ENCODE results near the gene PCP4L1. TPM values are rescaled to one million over a fixed set of nuclear protein-coding genes. Genes with fewer than 3 reads are reported as not detected.

PCP4L1 gene
- total and polyA plus RNA-seq, 2 donors (not counting 1 experiment from before 2014, with no cell fraction given), result not detected

GRCh38 chr1:161285521-161285920 is 27.0 kb downstream of the PCP4L1 start:
- Histone ChIP-seq H3K27me3 (replicated peaks in 1 of 4; ENCODE audit: control extremely low read depth in 1 of 4, control insufficient read depth in 3 of 4, insufficient read depth in 4 of 4, low read length in 3 of 4) (no peaks in the 10 kb centered on the region), H3K79me2 (ENCODE audit: control insufficient read depth, insufficient read depth, low read length) (no peaks in the 10 kb centered on the region), H3K27ac (ENCODE audit: low read length in 2 of 2) (no peak overlapping the region), H3K9ac (ENCODE audit: low read length) (no peak overlapping the region), H3K36me3 (replicated peaks in 1 of 2; ENCODE audit: control extremely low read depth in 1 of 2, control insufficient read depth in 1 of 2, extremely low read depth in 1 of 2, insufficient read depth in 2 of 2, low read length in 1 of 2) (no peaks in the 10 kb centered on the region), H2AFZ (ENCODE audit: insufficient read depth, low read depth, low read length, poor library complexity, severe bottlenecking) (no peak overlapping the region), H3K4me2 (replicated peaks; ENCODE audit: low read depth, low read length, poor library complexity, severe bottlenecking) (no peak overlapping the region), H3K4me3 (ENCODE audit: control extremely low read depth in 1 of 5, extremely low read depth in 1 of 5, insufficient read depth in 1 of 5, low read depth in 2 of 5, low read length in 4 of 5) (no peak overlapping the region), H4K20me1 (ENCODE audit: control insufficient read depth, insufficient read depth, low read length, poor library complexity, severe bottlenecking) (no peaks in the 10 kb centered on the region), H3K4me1 (ENCODE audit: control insufficient read depth in 2 of 2, insufficient read depth in 2 of 2, low read length in 2 of 2) (no peaks in the 10 kb centered on the region), H3K9me3 (ENCODE audit: control extremely low read depth in 1 of 3, control insufficient read depth in 2 of 3, insufficient read depth in 1 of 3, low read length in 2 of 3) (no peaks in the 10 kb centered on the region)
- ChIA-PET CTCF (no interaction called here), POLR2A (no interaction called here)
- H3K4me1 Mint-ChIP-seq, result peaks cover 8% of the 10 kb centered on the region
- 89% methylated on average over 1 of the region's 5 CpGs for WGBS (ENCODE audit: insufficient coverage)
- no peak for ATAC-seq (ENCODE audit: low read depth)
- H3K27me3 Mint-ChIP-seq, result peaks cover 7% of the 10 kb centered on the region
- H3K27ac Mint-ChIP-seq, result no peak overlapping the region
- no peak for TF ChIP-seq EZH2 (IDR thresholded peaks at IDR 0.05; ENCODE audit: borderline replicate concordance, insufficient read depth, low read depth, low read length, poor library complexity, severe bottlenecking)
- TF ChIP-seq, protein P1, sequence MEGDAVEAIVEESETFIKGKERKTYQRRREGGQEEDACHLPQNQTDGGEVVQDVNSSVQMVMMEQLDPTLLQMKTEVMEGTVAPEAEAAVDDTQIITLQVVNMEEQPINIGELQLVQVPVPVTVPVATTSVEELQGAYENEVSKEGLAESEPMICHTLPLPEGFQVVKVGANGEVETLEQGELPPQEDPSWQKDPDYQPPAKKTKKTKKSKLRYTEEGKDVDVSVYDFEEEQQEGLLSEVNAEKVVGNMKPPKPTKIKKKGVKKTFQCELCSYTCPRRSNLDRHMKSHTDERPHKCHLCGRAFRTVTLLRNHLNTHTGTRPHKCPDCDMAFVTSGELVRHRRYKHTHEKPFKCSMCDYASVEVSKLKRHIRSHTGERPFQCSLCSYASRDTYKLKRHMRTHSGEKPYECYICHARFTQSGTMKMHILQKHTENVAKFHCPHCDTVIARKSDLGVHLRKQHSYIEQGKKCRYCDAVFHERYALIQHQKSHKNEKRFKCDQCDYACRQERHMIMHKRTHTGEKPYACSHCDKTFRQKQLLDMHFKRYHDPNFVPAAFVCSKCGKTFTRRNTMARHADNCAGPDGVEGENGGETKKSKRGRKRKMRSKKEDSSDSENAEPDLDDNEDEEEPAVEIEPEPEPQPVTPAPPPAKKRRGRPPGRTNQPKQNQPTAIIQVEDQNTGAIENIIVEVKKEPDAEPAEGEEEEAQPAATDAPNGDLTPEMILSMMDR (IDR thresholded peaks at IDR 0.05), result no peak
- H3K4me3 Mint-ChIP-seq, result no peak overlapping the region
- no peak for DNase-seq
- H3K9me3 Mint-ChIP-seq (ENCODE audit: insufficient read depth), result no peaks in the 10 kb centered on the region
- intact Hi-C loops (cut with micrococcal nuclease), result no loop called here

DNA sequence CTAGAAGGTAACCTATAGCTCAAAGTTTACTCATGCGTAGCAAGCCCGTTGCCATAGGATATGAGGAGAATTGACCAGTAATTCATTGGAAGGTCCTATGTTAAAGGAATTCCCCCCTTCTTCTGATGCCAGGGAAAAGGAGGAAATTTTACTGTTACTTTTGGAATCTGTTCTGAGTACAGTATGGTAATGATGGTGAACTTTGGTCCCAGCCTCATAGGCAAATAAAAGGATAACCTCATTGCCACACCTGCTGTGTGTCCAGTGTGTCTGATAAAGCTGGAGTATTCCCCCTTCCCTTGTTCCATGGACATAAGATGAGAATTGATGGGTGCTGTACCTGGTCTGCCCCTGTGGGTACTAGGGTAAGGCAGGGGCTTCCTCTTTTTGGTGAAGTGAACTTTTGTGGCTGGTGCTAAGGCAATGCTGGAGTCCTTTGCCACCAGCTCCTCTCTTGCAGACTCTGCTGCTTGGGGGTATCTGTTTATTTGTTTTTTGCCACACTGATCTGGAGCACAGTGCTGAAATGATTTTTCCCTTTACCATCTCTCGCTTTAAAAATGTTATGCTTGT is 29.0 kb downstream of the PCP4L1 start:
- CTCF ChIA-PET, result interaction anchor here (0.7 to 1.0 kb wide), 4 partner anchors 13 to 95 kb away, joined by 3 to 4 read pairs (median 4); no protein-coding TSS in a partner anchor
- no peaks in the 10 kb centered on the region for H3K4me1 ChIP-seq (ENCODE audit: control insufficient read depth in 2 of 2, insufficient read depth in 2 of 2, low read length in 2 of 2)
- H4K20me1 ChIP-seq (ENCODE audit: control insufficient read depth, insufficient read depth, low read length, poor library complexity, severe bottlenecking), result no peaks in the 10 kb centered on the region
- no peak overlapping the region for H3K9ac ChIP-seq (ENCODE audit: low read length)
- Mint-ChIP-seq H3K27ac (no peak overlapping the region), H3K27me3 (peaks cover 6% of the 10 kb centered on the region), H3K4me1 (peaks cover 7% of the 10 kb centered on the region), H3K4me3 (no peak overlapping the region), H3K9me3 (ENCODE audit: insufficient read depth) (no peaks in the 10 kb centered on the region)
- H3K4me3 ChIP-seq (ENCODE audit: control extremely low read depth in 1 of 5, extremely low read depth in 1 of 5, insufficient read depth in 1 of 5, low read depth in 2 of 5, low read length in 4 of 5), result no peak overlapping the region
- H2AFZ ChIP-seq (ENCODE audit: insufficient read depth, low read depth, low read length, poor library complexity, severe bottlenecking), result no peak overlapping the region
- H3K79me2 ChIP-seq (ENCODE audit: control insufficient read depth, insufficient read depth, low read length), result no peaks in the 10 kb centered on the region
- no peak for DNase-seq
- POLR2A ChIA-PET, result interaction anchor here (0.6 kb wide), 1 partner anchor 1149 kb away, joined by 3 read pairs; no protein-coding TSS in a partner anchor
- no peaks in the 10 kb centered on the region for H3K27me3 ChIP-seq (replicated peaks in 1 of 4; ENCODE audit: control extremely low read depth in 1 of 4, control insufficient read depth in 3 of 4, insufficient read depth in 4 of 4, low read length in 3 of 4)
- H3K9me3 ChIP-seq (ENCODE audit: control extremely low read depth in 1 of 3, control insufficient read depth in 2 of 3, insufficient read depth in 1 of 3, low read length in 2 of 3), result no peaks in the 10 kb centered on the region
- H3K36me3 ChIP-seq (replicated peaks in 1 of 2; ENCODE audit: control extremely low read depth in 1 of 2, control insufficient read depth in 1 of 2, extremely low read depth in 1 of 2, insufficient read depth in 2 of 2, low read length in 1 of 2), result no peaks in the 10 kb centered on the region
- TF ChIP-seq EZH2 (IDR thresholded peaks at IDR 0.05; ENCODE audit: borderline replicate concordance, insufficient read depth, low read depth, low read length, poor library complexity, severe bottlenecking), result no peak
- TF ChIP-seq, protein P1 (IDR thresholded peaks at IDR 0.05), result no peak
- intact Hi-C loops (cut with micrococcal nuclease), result no loop called here
- H3K27ac ChIP-seq (ENCODE audit: low read length in 2 of 2), result no peak overlapping the region
- ATAC-seq (ENCODE audit: low read depth), result no peak
- no peak overlapping the region for H3K4me2 ChIP-seq (replicated peaks; ENCODE audit: low read depth, low read length, poor library complexity, severe bottlenecking)
- WGBS (ENCODE audit: insufficient coverage), result no CpG with 5 or more reads among the region's 3 CpGs

All from B cell (primary cell).